ENCODE results near the gene LY6G5C. TPM values are rescaled to one million over a fixed set of nuclear protein-coding genes. Genes with fewer than 3 reads are reported as not detected.

The LY6G5C gene
- total and polyA plus RNA-seq, 9 of the 15 experiments (the other 6 are each of a cell fraction or from before 2014, with no cell fraction given) = 0.10 to 0.67 (median 0.46) TPM; not detected in 4

DNA sequence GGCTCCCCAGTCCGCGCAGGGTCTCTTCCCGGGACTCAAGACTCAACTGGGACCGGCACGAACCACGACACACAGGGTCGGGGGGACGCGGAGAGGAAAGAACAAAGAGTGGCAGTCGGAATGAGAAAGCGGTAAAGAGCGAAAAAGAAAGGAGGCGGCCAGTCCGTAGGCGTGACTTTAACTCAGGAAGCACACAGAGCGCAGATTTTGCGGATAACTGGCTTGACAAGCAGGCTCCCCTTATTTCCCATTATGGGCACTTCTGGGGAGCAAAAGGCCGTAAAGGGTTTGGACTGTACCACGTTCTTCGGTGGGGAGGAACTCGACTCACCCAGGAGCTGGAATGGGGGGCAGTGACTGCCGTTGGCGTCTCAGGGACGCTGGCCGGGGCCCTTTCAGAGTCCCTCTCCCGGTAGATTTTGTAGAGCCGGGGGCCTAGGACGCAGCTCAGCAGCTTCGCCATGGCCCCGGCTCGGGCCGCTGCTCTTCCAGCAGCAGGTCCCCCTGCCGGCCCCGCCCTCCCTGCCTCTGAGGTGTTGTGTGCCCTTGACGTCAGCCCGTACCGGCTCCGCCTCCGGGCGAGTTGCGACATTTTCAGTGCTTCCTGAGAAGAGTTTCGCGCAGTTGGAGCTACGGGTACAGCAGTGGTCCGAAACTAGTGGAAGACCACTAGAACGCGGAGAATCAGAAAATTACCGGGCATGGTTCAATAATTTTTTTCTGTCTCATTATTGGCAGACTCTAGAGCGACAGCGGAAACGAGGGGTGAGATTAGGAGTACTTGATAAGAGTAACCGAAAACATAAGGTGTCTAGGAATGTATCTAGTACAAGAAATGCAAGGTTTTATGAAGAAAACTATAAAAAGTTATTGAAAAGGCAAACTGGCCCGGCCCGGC lies 22.2 kb upstream of the LY6G5C start, which contains the start of gene ABHD16A (continued):
- TF ChIP-seq SMARCA5 (IDR thresholded peaks at IDR 0.05) (0 out of 2 replicates have a peak, but pooled peaks have one; percentile 16), TBP (optimal IDR thresholded peaks at IDR 0.05; ENCODE audit: low read depth, low read length) (peak; percentile 93), CTCF (IDR thresholded peaks at IDR 0.05 in 2 of 3, conservative IDR thresholded peaks at IDR 0.05 in 1 of 3; ENCODE audit: insufficient read depth in 2 of 3, low read depth in 1 of 3, low read length in 3 of 3) (peak in 2 of 3 experiments; percentile 14 to 17; a peak in 1 of 6 replicates), MCM2 (IDR thresholded peaks at IDR 0.05; ENCODE audit: low read depth) (no peak), ZNF655 (CRISPR knock-in tag; IDR thresholded peaks at IDR 0.05) (no peak), CREBBP (IDR thresholded peaks at IDR 0.05; ENCODE audit: low read depth, low read length) (no peak), ZNF347 (CRISPR knock-in tag; IDR thresholded peaks at IDR 0.05; ENCODE audit: low read depth) (no peak), SAFB2 (IDR thresholded peaks at IDR 0.05; ENCODE audit: borderline replicate concordance, low read depth, low read length, severe bottlenecking) (no peak), EP300 (IDR thresholded peaks at IDR 0.05; ENCODE audit: low read length) (peak; percentile 73), DPF2 (IDR thresholded peaks at IDR 0.05) (peak; percentile 86), MCM7 (IDR thresholded peaks at IDR 0.05) (peak in 1 of 2 experiments; percentile 6; a peak in 1 of 4 replicates), ZBTB8A (IDR thresholded peaks at IDR 0.05; ENCODE audit: partially characterized antibody) (no peak), CTCFL (IDR thresholded peaks at IDR 0.05; ENCODE audit: borderline replicate concordance, insufficient read depth, low read depth, low read length, poor library complexity, severe bottlenecking) (peak; percentile 84), FOXP1 (CRISPR knock-in tag; IDR thresholded peaks at IDR 0.05) (peak; percentile 92)
- TF ChIP-seq, protein P1, sequence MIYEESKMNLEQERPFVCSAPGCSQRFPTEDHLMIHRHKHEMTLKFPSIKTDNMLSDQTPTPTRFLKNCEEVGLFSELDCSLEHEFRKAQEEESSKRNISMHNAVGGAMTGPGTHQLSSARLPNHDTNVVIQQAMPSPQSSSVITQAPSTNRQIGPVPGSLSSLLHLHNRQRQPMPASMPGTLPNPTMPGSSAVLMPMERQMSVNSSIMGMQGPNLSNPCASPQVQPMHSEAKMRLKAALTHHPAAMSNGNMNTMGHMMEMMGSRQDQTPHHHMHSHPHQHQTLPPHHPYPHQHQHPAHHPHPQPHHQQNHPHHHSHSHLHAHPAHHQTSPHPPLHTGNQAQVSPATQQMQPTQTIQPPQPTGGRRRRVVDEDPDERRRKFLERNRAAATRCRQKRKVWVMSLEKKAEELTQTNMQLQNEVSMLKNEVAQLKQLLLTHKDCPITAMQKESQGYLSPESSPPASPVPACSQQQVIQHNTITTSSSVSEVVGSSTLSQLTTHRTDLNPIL (CRISPR knock-in tag; IDR thresholded peaks at IDR 0.05) = no peak
- TF ChIP-seq, protein P2, sequence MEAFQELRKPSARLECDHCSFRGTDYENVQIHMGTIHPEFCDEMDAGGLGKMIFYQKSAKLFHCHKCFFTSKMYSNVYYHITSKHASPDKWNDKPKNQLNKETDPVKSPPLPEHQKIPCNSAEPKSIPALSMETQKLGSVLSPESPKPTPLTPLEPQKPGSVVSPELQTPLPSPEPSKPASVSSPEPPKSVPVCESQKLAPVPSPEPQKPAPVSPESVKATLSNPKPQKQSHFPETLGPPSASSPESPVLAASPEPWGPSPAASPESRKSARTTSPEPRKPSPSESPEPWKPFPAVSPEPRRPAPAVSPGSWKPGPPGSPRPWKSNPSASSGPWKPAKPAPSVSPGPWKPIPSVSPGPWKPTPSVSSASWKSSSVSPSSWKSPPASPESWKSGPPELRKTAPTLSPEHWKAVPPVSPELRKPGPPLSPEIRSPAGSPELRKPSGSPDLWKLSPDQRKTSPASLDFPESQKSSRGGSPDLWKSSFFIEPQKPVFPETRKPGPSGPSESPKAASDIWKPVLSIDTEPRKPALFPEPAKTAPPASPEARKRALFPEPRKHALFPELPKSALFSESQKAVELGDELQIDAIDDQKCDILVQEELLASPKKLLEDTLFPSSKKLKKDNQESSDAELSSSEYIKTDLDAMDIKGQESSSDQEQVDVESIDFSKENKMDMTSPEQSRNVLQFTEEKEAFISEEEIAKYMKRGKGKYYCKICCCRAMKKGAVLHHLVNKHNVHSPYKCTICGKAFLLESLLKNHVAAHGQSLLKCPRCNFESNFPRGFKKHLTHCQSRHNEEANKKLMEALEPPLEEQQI (IDR thresholded peaks at IDR 0.05) = no peak
